DND-41 (cell line): ENCODE data around the gene SLCO4A1.

ENCODE experiments used
- ATAC-seq: fragments of 200-7000 bp; cut with Tn5 transposase; 3 replicates; pipeline ENCODE4 v1.9.1; 2021; ENCODE audit warnings: low read depth; ENCODE audit not compliant: insufficient read depth
- DNase-seq: peaks from one replicate; pipeline ENCODE4 v3.0.0-alpha.2; 2020
- H2AFZ ChIP-seq: 2 replicates; pipeline ENCODE4 v1.6.0; 2012; ENCODE audit warnings: low read depth, low read length
- H3K27ac ChIP-seq: 2 replicates; pipeline ENCODE4 v1.5.1; 2012; ENCODE audit warnings: low read length, inconsistent platforms
- H3K27me3 ChIP-seq: fragments of 200-600 bp; sonication (generic); 2 replicates; pipeline ENCODE4 v1.6.0; 2012; ENCODE audit warnings: low read length, mild to moderate bottlenecking, inconsistent platforms; ENCODE audit not compliant: insufficient read depth, poor library complexity
- H3K36me3 ChIP-seq: 2 replicates; pipeline ENCODE4 v1.5.1; 2012; ENCODE audit warnings: low read length, inconsistent platforms; ENCODE audit not compliant: insufficient read depth
- H3K4me1 ChIP-seq: 2 replicates; pipeline ENCODE4 v1.5.1; 2012; ENCODE audit warnings: mild to moderate bottlenecking, low read length; ENCODE audit not compliant: insufficient read depth
- H3K4me2 ChIP-seq: 2 replicates; pipeline ENCODE4 v1.6.0; 2012; ENCODE audit warnings: mild to moderate bottlenecking, moderate library complexity, low read length, inconsistent platforms; ENCODE audit not compliant: insufficient read depth
- H3K4me3 ChIP-seq, 2 experiments: fragments of 200-600 bp in 1 of 2; shearing (Covaris generic) in 1 of 2; 2 replicates each; pipeline ENCODE4 v1.5.1; 2012 to 2016; ENCODE audit warnings: inconsistent platforms in 2 of 2, low read length in 2 of 2, mild to moderate bottlenecking in 2 of 2, low read depth in 1 of 2, moderate library complexity in 1 of 2
- H3K79me2 ChIP-seq: 2 replicates; pipeline ENCODE4 v1.6.0; 2012; ENCODE audit warnings: low read length, inconsistent platforms; ENCODE audit not compliant: insufficient read depth
- H3K9ac ChIP-seq: 2 replicates; pipeline ENCODE4 v1.6.0; 2012; ENCODE audit warnings: low read depth, mild to moderate bottlenecking, inconsistent platforms, low read length, moderate library complexity
- H3K9me3 ChIP-seq: 2 replicates; pipeline ENCODE4 v1.5.1; 2012; ENCODE audit warnings: low read length, moderate library complexity, mild to moderate bottlenecking, inconsistent platforms; ENCODE audit not compliant: insufficient read depth, severe bottlenecking
- H4K20me1 ChIP-seq: 2 replicates; pipeline ENCODE4 v1.6.0; 2012; ENCODE audit warnings: low read length; ENCODE audit not compliant: insufficient read depth
- CTCF ChIP-seq: IDR thresholded peaks from 2 replicates; pipeline ENCODE4 v1.5.1; 2012; ENCODE audit warnings: borderline replicate concordance, low read length, moderate library complexity, mild to moderate bottlenecking; ENCODE audit not compliant: poor library complexity, severe bottlenecking; ENCODE audit errors: extremely low read depth
- EZH2 ChIP-seq: IDR thresholded peaks from 3 replicates; pipeline ENCODE4 v1.6.1; 2012; ENCODE audit warnings: borderline replicate concordance, low read depth, mild to moderate bottlenecking, moderate library complexity, low read length, inconsistent platforms; ENCODE audit not compliant: severe bottlenecking

Gene SLCO4A1

GRCh38 chr20:62711703-62712101, 69.4 kb downstream of the SLCO4A1 start:
- TF ChIP-seq EZH2 (no peak), CTCF (no peak)
- DNase-seq (no peak), ATAC-seq (no peak)
- no peak overlapping the region for H3K9ac ChIP-seq
- no peak overlapping the region for H2AFZ ChIP-seq
- H3K4me2 ChIP-seq = no peak overlapping the region
- H3K4me3 ChIP-seq = no peak overlapping the region
- H3K36me3 ChIP-seq = no peaks in the 10 kb centered on the region
- no peaks in the 10 kb centered on the region for H3K9me3 ChIP-seq
- peaks cover 4% of the 10 kb centered on the region; the same call in 1 of the 2 replicates for H3K4me1 ChIP-seq
- no peak overlapping the region for H3K27ac ChIP-seq
- no peaks in the 10 kb centered on the region for H3K79me2 ChIP-seq
- peaks cover 6% of the 10 kb centered on the region; the same call in 1 of the 2 replicates for H4K20me1 ChIP-seq
- H3K27me3 ChIP-seq = peaks cover 8% of the 10 kb centered on the region

DNA sequence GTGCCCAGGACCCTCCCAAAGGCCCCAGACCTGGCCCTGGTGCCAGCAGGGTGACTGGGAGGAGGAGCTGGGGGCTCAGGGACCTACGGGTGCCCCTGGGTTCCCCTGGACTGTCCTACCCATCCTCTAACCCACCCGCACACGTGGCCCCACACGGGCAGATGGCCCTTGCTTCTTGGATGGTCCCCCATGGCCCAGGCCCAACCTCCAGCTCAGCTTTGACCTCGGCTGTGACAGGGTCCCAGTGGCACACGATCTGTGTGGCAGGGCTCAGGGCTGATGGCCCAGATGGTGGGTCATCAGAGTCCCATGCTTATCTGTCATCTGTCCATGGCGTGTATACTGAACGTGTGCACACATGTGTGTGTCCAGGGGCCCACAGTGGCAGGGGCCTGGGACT, 70.3 kb downstream of the SLCO4A1 start:
- Histone ChIP-seq H3K4me2 (no peak overlapping the region), H3K9me3 (no peaks in the 10 kb centered on the region), H3K27me3 (peaks cover 8% of the 10 kb centered on the region), H3K36me3 (no peaks in the 10 kb centered on the region), H2AFZ (no peak overlapping the region), H3K9ac (no peak overlapping the region), H3K4me3 (no peak overlapping the region), H3K27ac (no peak overlapping the region), H4K20me1 (peaks cover 4% of the 10 kb centered on the region; the same call in 1 of the 2 replicates), H3K79me2 (no peaks in the 10 kb centered on the region), H3K4me1 (peaks cover 7% of the 10 kb centered on the region)
- no peak for DNase-seq
- no peak for ATAC-seq
- TF ChIP-seq CTCF (no peak), EZH2 (no peak)

GRCh38 chr20:62714006-62714405, 71.7 kb downstream of the SLCO4A1 start:
- H3K79me2 ChIP-seq = no peaks in the 10 kb centered on the region
- H3K9me3 ChIP-seq = no peaks in the 10 kb centered on the region
- DNase-seq (no peak), ATAC-seq (no peak)
- H3K27ac ChIP-seq = no peak overlapping the region
- H3K4me1 ChIP-seq = peaks cover 7% of the 10 kb centered on the region
- H2AFZ ChIP-seq = no peak overlapping the region
- H3K4me3 ChIP-seq = no peak overlapping the region
- TF ChIP-seq CTCF (no peak), EZH2 (no peak)
- H3K27me3 ChIP-seq = peaks cover 8% of the 10 kb centered on the region
- H4K20me1 ChIP-seq = no peaks in the 10 kb centered on the region; the same call in 1 of the 2 replicates
- H3K4me2 ChIP-seq = no peak overlapping the region
- no peak overlapping the region for H3K9ac ChIP-seq
- no peaks in the 10 kb centered on the region for H3K36me3 ChIP-seq

- H3K27me3 ChIP-seq = peaks cover 8% of the 10 kb centered on the region
- no peaks in the 10 kb centered on the region for H4K20me1 ChIP-seq
- H3K4me2 ChIP-seq = no peak overlapping the region
- no peak overlapping the region for H3K4me3 ChIP-seq
- H2AFZ ChIP-seq = no peak overlapping the region
- no peak for ATAC-seq
- no peaks in the 10 kb centered on the region for H3K9me3 ChIP-seq
- no peak overlapping the region for H3K9ac ChIP-seq
- TF ChIP-seq CTCF (no peak), EZH2 (no peak)
- H3K36me3 ChIP-seq = no peaks in the 10 kb centered on the region
- H3K27ac ChIP-seq = no peak overlapping the region
- DNase-seq = no peak
- peaks cover 7% of the 10 kb centered on the region for H3K4me1 ChIP-seq
- H3K79me2 ChIP-seq = no peaks in the 10 kb centered on the region
Measured at GRCh38 chr20:62714799-62715198, 72.5 kb downstream of the SLCO4A1 start.
